Left lung (tissue), 10 donors: ENCODE data around the gene STARD7. TPM values are rescaled to one million over a fixed set of nuclear protein-coding genes. Genes with fewer than 3 reads are reported as not detected.
"Not testable (repeated sequence)": the region's sequence is repeated elsewhere in the genome, so short reads cannot be mapped to it uniquely, and the experiment has no call there.

Experiments used
- ATAC-seq: fragments of 200-7000 bp; cut with Tn5 transposase; one replicate; pipeline ENCODE4 v1.9.1; 2020; ENCODE audit warnings: moderate library complexity
- DNase-seq, 4 donors: peaks; one replicate each; pipeline ENCODE4 v3.0.0-alpha.2; 2013 to 2020
- H3K27ac ChIP-seq, 2 donors: fragments of 200-600 bp; sonication (generic) in 1 of 2; one replicate each; pipeline versions ENCODE4 v1.5.0 to v1.8.0; 2020 to 2021
- H3K27me3 ChIP-seq, 2 donors: fragments of 200-600 bp; sonication (generic) in 1 of 2; one replicate each; pipeline versions ENCODE4 v1.5.0 to v1.8.0; 2020 to 2021
- H3K36me3 ChIP-seq, 2 donors: fragments of 200-600 bp; sonication (generic) in 1 of 2; one replicate each; pipeline versions ENCODE4 v1.5.0 to v1.8.0; 2020 to 2021
- H3K4me1 ChIP-seq, 2 donors: fragments of 200-600 bp; one replicate each; pipeline ENCODE4 v1.8.0; 2021
- H3K4me3 ChIP-seq, 2 donors: fragments of 200-600 bp; sonication (generic) in 1 of 2; one replicate each; pipeline versions ENCODE4 v1.5.0 to v1.8.0; 2020 to 2021; ENCODE audit warnings: mild to moderate bottlenecking in 1 of 2
- H3K9me3 ChIP-seq, 2 donors: fragments of 200-600 bp; sonication (generic) in 1 of 2; one replicate each; pipeline versions ENCODE4 v1.5.0 to v1.8.0; 2020 to 2021
- intact Hi-C, 2 donors: fragments of 100-400 bp; cut with DNase I; formaldehyde crosslinking; loops; one replicate each; pipeline versions ENCODE4 v1.11.2 to v1.14.2; 2022
- polyA plus RNA-seq, 6 donors: library from polyadenylated mRNA; unstranded; fragments of 120-200 nt; gene quantifications; one replicate each; pipeline ENCODE4 v1.2.1, GENCODE V29; 2013; ENCODE audit not compliant: insufficient read length in 6 of 6
- total RNA-seq, 2 donors: library from RNA; stranded (reverse); fragmentation: NEBNext Ultra II Directional; extraction: Animal tissue kit (Norgen Biotek cat#: 25700); gene quantifications; one replicate each; pipeline ENCODE4 v1.2.1, GENCODE V29; 2021
- TF ChIP-seq, protein P1 (sequence below), 2 donors: fragments of 200-600 bp; sonication (generic) in 1 of 2; IDR thresholded peaks; one replicate each; pipeline versions ENCODE4 v1.5.0 to v1.8.0; 2021; ENCODE audit warnings: antibody characterized with exemption in 2 of 2
- donor health status: DM: no; HTN: yes; CAD: no.
- donor health status: DM: no; HTN: no; CAD: no.

Gene STARD7
- total and polyA plus RNA-seq, 8 donors, result 99.2 to 142 (median 112) TPM

DNA sequence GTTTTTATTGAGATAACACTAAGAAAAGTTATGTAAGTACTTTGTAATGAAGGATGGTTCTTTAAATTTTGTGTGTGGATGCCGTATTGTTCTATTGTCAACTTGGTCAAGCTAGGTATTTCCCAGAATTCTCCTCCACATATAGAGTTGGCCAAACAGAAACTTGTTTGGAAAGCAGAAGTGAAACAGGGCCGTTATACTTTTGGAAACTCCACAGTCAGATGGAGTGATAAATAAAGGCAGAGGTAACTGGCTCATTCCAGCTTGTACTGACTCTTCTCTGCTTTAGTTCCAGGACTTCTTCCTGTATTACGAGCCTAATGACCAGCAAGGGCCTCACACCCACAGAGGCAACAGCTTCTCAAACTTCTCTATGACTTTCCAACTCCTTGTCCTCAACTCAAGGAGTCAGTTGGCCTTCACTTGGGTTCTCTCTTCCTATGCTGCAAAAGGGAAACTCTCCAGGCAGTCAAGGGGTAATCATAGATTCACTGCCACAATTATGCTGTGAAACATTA is 16.4 kb upstream of the STARD7 start:
- peak overlapping the region; percentile 36 to 70 for H3K27ac ChIP-seq
- peak; percentile 74 for ATAC-seq

DNA sequence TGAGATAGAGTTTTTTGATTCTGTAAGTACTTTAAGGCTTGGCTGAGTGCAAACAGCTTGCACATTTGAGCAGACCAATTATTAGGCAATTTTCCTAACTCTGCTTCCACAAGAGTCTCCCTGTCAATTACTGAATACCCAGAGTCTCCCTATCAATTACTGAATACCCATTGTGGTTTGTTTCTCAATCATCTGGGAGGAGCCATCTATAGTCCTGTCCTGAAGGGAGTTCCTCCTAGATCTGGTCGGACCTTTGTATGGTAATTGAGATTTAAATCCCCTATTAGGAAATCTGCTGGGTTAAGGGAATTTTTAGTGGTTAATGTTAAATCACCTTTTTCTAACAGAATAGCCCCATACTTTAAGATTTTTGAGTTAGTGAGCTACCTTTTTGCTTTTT is 12.5 kb upstream of the STARD7 start:
- ATAC-seq, H3K27me3 ChIP-seq, H3K36me3 ChIP-seq, H3K27ac ChIP-seq, H3K4me3 ChIP-seq, H3K9me3 ChIP-seq, intact Hi-C loops, DNase-seq: not testable (repeated sequence)
- peaks cover 0 to 22% of the 10 kb centered on the region in 2 donors for H3K4me1 ChIP-seq

More for the DNA sequence above, 16.4 kb upstream of the STARD7 start:
- Histone ChIP-seq H3K9me3 (no peaks in the 10 kb centered on the region), H3K4me1 (peaks cover 0 to 22% of the 10 kb centered on the region in 2 donors), H3K36me3 (no peaks in the 10 kb centered on the region), H3K27me3 (no peaks in the 10 kb centered on the region), H3K4me3 (no peak overlapping the region)
- TF ChIP-seq, protein P1, sequence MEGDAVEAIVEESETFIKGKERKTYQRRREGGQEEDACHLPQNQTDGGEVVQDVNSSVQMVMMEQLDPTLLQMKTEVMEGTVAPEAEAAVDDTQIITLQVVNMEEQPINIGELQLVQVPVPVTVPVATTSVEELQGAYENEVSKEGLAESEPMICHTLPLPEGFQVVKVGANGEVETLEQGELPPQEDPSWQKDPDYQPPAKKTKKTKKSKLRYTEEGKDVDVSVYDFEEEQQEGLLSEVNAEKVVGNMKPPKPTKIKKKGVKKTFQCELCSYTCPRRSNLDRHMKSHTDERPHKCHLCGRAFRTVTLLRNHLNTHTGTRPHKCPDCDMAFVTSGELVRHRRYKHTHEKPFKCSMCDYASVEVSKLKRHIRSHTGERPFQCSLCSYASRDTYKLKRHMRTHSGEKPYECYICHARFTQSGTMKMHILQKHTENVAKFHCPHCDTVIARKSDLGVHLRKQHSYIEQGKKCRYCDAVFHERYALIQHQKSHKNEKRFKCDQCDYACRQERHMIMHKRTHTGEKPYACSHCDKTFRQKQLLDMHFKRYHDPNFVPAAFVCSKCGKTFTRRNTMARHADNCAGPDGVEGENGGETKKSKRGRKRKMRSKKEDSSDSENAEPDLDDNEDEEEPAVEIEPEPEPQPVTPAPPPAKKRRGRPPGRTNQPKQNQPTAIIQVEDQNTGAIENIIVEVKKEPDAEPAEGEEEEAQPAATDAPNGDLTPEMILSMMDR (IDR thresholded peaks at IDR 0.05), result no peak
- DNase-seq, result no peak
- intact Hi-C loops, result no loop called here

DNA sequence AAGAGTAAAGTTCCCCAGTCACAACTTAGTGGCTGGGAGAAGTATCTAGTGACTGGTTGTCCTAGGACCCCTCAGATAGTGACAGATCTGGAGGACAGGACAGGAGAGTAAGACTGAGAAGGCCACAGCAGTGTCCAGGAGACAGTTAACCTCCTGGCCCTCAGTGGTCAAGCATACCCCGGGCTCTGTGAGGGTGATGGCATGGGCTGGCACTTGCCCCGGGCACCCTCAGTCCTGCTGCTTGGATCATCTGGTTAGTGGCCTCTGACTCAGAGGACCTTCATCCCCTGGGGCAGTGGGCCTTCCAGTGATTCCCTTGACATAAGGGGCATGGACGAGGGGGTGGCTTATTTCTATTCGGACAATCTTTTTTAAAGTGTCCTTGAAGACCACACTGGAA is 11.3 kb upstream of the STARD7 start:
- intact Hi-C loops, H3K4me3 ChIP-seq, H3K27ac ChIP-seq, H3K27me3 ChIP-seq, ATAC-seq, H3K9me3 ChIP-seq, H3K36me3 ChIP-seq, DNase-seq: not testable (repeated sequence)
- peaks cover 0 to 20% of the 10 kb centered on the region in 2 donors for H3K4me1 ChIP-seq

DNA sequence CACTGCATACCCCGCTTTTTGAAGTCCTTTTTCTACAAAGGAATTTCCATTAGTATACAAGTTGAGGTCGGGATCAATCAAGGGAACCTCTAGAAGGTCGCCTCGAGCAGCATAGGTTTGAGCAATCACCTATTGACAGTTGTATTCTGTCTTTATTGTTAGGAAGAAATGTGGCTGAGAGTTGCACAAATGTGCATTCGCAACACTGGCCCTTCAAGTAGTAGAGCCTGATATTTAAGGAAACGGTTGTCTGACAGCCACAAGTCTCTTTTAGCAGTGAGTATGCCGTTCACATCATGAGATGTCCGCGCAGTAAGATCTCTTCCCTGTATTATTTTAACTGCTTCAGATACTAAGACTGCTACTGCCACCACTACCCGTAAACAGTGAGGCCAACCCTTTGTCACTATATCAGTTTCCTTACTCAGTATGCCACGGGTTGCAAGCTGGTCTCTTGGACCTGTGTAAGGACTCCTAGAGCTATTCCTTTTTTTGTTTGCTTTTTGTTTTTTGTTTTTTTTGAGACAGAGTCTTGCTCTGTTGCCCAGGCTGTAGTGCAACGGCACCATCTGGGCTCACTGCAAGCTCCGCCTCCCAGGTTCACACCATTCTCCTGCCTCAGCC is 10.0 kb upstream of the STARD7 start:
- H3K27me3 ChIP-seq, result no peaks in the 10 kb centered on the region
- TF ChIP-seq, protein P1 (IDR thresholded peaks at IDR 0.05), result no peak
- intact Hi-C loops, result no loop called here
- no peaks in the 10 kb centered on the region for H3K36me3 ChIP-seq
- ATAC-seq (no peak), DNase-seq (no peak)
- H3K4me3 ChIP-seq, result no peak overlapping the region
- H3K4me1 ChIP-seq, result peaks cover 0 to 16% of the 10 kb centered on the region in 2 donors
- no peaks in the 10 kb centered on the region for H3K9me3 ChIP-seq
- H3K27ac ChIP-seq, result peak overlapping the region in 1 of 2 donors; percentile 41

DNA sequence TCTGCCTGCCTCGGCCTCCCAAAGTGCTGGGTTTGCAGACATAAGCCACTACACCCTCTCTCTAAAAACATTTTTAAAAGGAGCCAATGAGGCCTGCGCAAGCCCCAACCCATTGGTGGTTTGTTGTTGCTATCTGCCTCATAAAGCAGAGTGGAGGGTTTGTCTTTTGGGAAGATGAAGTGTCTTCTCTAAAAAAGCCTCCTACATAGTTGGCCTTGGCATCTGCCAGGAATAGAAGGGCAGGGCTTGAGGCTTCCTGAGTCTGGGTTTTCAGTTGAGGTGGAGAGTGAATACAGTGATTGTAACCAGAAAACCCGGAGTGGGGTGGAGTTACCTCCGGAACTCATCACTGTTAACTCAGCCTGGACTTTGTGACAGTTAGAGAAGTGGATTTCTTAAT is 5.9 kb upstream of the STARD7 start:
- peaks cover 2 to 6% of the 10 kb centered on the region in 2 donors for H3K4me1 ChIP-seq
- no peaks in the 10 kb centered on the region for H3K27me3 ChIP-seq
- no peak for DNase-seq
- H3K4me3 ChIP-seq, result no peak overlapping the region
- H3K36me3 ChIP-seq, result no peaks in the 10 kb centered on the region
- ATAC-seq, result no peak
- no peaks in the 10 kb centered on the region for H3K9me3 ChIP-seq
- TF ChIP-seq, protein P1 (IDR thresholded peaks at IDR 0.05), result no peak
- no peak overlapping the region for H3K27ac ChIP-seq
- intact Hi-C loops, result no loop called here

DNA sequence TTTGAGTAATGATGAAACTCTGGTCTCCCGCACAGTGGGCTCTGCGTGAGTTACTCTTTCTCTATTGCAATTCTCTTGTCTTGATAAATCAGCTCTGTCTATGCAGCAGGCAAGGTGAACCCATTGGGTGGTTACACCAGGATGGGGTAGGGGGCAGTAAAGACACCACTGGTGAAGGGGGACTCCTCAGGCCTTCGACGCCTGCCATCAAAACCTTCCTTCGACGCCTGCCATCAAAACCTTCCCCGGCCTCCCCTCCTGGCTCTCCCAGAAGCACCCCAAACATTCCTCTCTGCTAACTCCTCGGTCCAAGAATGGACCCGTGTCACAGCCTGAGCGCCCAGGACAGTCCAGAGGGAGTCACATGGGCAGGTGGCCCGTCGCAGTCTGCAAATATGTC is 4.8 kb upstream of the STARD7 start:
- ATAC-seq, result no peak
- Histone ChIP-seq H3K4me1 (peaks cover 5 to 12% of the 10 kb centered on the region in 2 donors), H3K9me3 (no peaks in the 10 kb centered on the region), H3K27ac (no peak overlapping the region), H3K27me3 (no peaks in the 10 kb centered on the region), H3K36me3 (no peaks in the 10 kb centered on the region), H3K4me3 (no peak overlapping the region)
- intact Hi-C loops, result no loop called here
- no peak for DNase-seq
- TF ChIP-seq, protein P1 (IDR thresholded peaks at IDR 0.05), result no peak
